ENCODE data around the gene PNMA6E.

Gene PNMA6E

GRCh38 chrX:153411988-153412574 lies 10.9 kb upstream of the PNMA6E start:
- Mint-ChIP-seq H3K9me3 (peaks cover 59% of the 10 kb centered on the region), H3K27me3 (ENCODE audit: low read depth, poor library complexity) (peaks cover 57% of the 10 kb centered on the region), H3K36me3 (ENCODE audit: low read depth) (no peaks in the 10 kb centered on the region), H3K4me1 (peaks cover 25% of the 10 kb centered on the region), H3K27ac (no peak overlapping the region), H3K4me3 (no peak overlapping the region)
- no peak for DNase-seq
- TF ChIP-seq CTCF (IDR thresholded peaks at IDR 0.05): no peak

- no peak within 1 kb of the TSS for H3K27ac Mint-ChIP-seq
- H3K9me3 Mint-ChIP-seq: peaks cover 58% of the 10 kb centered on the region
- H3K4me3 Mint-ChIP-seq: peak within 1 kb of the TSS; percentile 54
- H3K36me3 Mint-ChIP-seq (ENCODE audit: low read depth): no peaks in the 10 kb centered on the region
- peaks cover 18% of the 10 kb centered on the region for H3K4me1 Mint-ChIP-seq
- H3K27me3 Mint-ChIP-seq (ENCODE audit: low read depth, poor library complexity): peaks cover 63% of the 10 kb centered on the region
- peak; percentile 39 for DNase-seq
- TF ChIP-seq CTCF (IDR thresholded peaks at IDR 0.05): no peak
Measured at GRCh38 chrX:153411255-153411987, 10.3 kb upstream of the PNMA6E start, which contains the start of gene ZFP92. Gene ZFP92, plus strand, starts transcription at chrX:153411472. Its CDS starts 6,851 bp downstream, at chrX:153418323.

DNA sequence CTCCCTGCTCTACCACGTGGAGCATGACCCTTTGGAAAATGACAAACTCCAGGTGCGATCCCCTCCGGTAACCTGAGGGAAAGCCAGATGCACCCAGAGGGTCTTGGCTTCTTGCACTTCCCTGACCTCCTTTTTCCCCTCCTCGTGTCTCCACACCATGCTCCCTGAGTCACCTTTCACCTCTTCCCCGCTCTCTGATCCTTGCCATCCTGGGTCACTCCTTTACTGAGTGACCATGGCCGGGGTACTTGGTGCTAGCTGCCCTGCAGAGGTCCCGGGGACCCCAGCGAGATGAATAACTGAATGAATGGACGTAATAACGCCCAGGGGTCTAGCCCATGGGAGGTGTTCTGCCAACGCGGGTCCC lies 9.7 kb upstream of the PNMA6E start:
- no peak for TF ChIP-seq CTCF (IDR thresholded peaks at IDR 0.05)
- H3K27ac Mint-ChIP-seq: no peak overlapping the region
- peaks cover 58% of the 10 kb centered on the region for H3K9me3 Mint-ChIP-seq
- peaks cover 68% of the 10 kb centered on the region for H3K27me3 Mint-ChIP-seq (ENCODE audit: low read depth, poor library complexity)
- no peak for DNase-seq
- H3K36me3 Mint-ChIP-seq (ENCODE audit: low read depth): no peaks in the 10 kb centered on the region
- H3K4me3 Mint-ChIP-seq: peak overlapping the region; percentile 54
- peaks cover 17% of the 10 kb centered on the region for H3K4me1 Mint-ChIP-seq

DNA sequence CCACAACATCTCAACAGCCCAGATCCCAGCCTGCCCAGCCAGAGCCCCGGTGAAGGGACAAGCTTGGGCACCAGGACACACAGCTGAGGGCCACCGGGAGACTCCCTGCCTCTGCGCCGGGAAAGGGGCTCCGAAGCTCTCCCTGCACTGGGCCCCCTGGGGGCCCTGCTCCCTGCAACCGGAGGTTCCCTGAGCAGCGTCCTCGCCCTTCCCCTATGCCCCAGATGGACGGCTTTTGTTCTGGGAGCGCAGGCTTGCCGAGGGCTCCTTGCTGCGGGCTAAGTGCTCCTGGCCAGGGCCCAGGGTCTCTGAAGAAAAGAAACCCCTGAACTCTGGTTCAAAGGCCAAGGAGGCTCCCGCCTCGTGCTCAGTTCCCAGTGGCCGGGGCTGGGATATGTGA lies 9.2 kb upstream of the PNMA6E start:
- DNase-seq: no peak
- Mint-ChIP-seq H3K4me3 (no peak overlapping the region), H3K27ac (no peak overlapping the region), H3K27me3 (ENCODE audit: low read depth, poor library complexity) (peaks cover 65% of the 10 kb centered on the region), H3K4me1 (peaks cover 17% of the 10 kb centered on the region), H3K9me3 (peaks cover 54% of the 10 kb centered on the region), H3K36me3 (ENCODE audit: low read depth) (no peaks in the 10 kb centered on the region)
- no peak for TF ChIP-seq CTCF (IDR thresholded peaks at IDR 0.05)

- no peaks in the 10 kb centered on the region for H3K36me3 Mint-ChIP-seq (ENCODE audit: low read depth)
Measured at GRCh38 chrX:153409414-153410101, 8.4 kb upstream of the PNMA6E start.

More at GRCh38 chrX:153409414-153410101, 8.4 kb upstream of the PNMA6E start:
- peaks cover 68% of the 10 kb centered on the region for H3K27me3 Mint-ChIP-seq (ENCODE audit: low read depth, poor library complexity)
- DNase-seq: no peak
- no peak overlapping the region for H3K27ac Mint-ChIP-seq
- no peak overlapping the region for H3K4me3 Mint-ChIP-seq
- H3K9me3 Mint-ChIP-seq: peaks cover 51% of the 10 kb centered on the region
- TF ChIP-seq CTCF (IDR thresholded peaks at IDR 0.05): no peak
- H3K4me1 Mint-ChIP-seq: peaks cover 17% of the 10 kb centered on the region

Measured in nephron progenitor cell (in vitro differentiated cells).